ENCODE results near the gene THSD7A.

THSD7A gene

GRCh38 chr7:11668727-11669126 is 163.3 kb downstream of the THSD7A start:
- H3K4me3 ChIP-seq (ENCODE audit: low read length), result no peak overlapping the region
- TF ChIP-seq CTCF (conservative IDR thresholded peaks at IDR 0.05; ENCODE audit: low read depth, low read length), result no peak
- peak; percentile 12 for DNase-seq (ENCODE audit: low read depth)

DNA sequence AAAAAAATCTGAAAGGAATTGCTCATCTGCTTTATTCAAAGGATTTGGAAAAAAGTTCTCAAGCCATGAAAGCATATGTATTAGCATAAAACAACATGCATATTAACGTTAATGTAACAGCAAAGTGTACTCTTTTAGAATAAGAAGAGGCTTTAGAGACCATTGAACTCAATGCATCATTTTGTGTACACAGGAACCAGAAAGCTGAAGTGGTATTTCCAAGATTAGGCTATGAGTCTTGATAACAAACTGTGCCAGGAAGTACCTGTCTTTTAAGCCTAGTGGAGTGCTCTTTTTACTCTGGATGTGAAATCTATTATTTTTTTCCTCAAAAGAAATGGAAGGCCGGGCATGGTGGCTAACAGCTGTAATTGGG is 164.2 kb downstream of the THSD7A start:
- no peak overlapping the region for H3K4me3 ChIP-seq (ENCODE audit: low read length)
- DNase-seq (ENCODE audit: low read depth), result no peak
- no peak for TF ChIP-seq CTCF (conservative IDR thresholded peaks at IDR 0.05; ENCODE audit: low read depth, low read length)

DNA sequence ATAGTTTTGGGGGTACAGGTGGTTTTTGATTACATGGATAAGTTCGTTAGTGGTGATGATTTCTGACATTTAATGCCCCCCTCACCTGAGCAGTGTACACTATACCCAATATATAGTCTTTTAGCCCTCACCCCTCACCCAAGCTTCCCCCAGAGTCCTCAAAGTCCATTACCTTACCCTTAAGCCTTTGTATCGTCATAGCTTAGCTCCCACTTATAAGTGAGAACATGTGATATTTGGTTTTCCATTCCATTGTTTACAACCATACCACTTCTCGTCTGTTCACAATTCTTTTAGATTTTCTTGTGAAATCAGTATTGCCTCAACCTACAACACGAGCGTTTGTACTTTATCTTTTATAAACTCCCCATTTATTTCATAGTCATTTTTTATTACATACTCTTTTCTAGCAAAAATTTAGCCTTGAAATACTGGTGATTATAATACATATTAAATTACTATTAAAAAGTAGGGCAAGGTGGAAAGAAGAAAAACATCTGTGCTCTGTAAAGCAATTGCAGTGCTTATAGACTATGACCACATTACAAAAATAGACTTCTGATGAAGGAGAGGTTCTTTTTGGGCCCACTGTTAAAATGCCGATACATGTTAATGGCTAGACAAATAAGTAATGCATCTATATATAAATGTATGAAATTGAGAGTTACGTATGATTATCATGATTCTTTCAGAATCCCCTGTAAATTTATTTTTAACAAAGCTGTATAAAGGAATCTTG is 164.8 kb downstream of the THSD7A start:
- DNase-seq (ENCODE audit: low read depth), result no peak
- H3K4me3 ChIP-seq (ENCODE audit: low read length), result no peak overlapping the region
- no peak for TF ChIP-seq CTCF (conservative IDR thresholded peaks at IDR 0.05; ENCODE audit: low read depth, low read length)

GRCh38 chr7:11665357-11665756 is 166.6 kb downstream of the THSD7A start:
- H3K4me3 ChIP-seq (ENCODE audit: low read length), result no peak overlapping the region
- DNase-seq (ENCODE audit: low read depth), result no peak
- TF ChIP-seq CTCF (conservative IDR thresholded peaks at IDR 0.05; ENCODE audit: low read depth, low read length), result no peak

- no peak for TF ChIP-seq CTCF (conservative IDR thresholded peaks at IDR 0.05; ENCODE audit: low read depth, low read length)
- DNase-seq (ENCODE audit: low read depth), result no peak
- H3K4me3 ChIP-seq (ENCODE audit: low read length), result no peak overlapping the region
Measured at GRCh38 chr7:11655642-11656041, 176.4 kb downstream of the THSD7A start.

GRCh38 chr7:11655163-11655562 is 176.8 kb downstream of the THSD7A start:
- H3K4me3 ChIP-seq (ENCODE audit: low read length), result no peak overlapping the region

More at GRCh38 chr7:11655163-11655562, 176.8 kb downstream of the THSD7A start:
- TF ChIP-seq CTCF (conservative IDR thresholded peaks at IDR 0.05; ENCODE audit: low read depth, low read length), result no peak
- no peak for DNase-seq (ENCODE audit: low read depth)

Data from retinal pigment epithelial cell (primary cell).